Measurements from ENCODE around the gene PRDM7. TPM values are rescaled to one million over a fixed set of nuclear protein-coding genes. Genes with fewer than 3 reads are reported as not detected.
A peak's percentile ranks its signal among the peaks of the same experiment; 100 is the strongest.

PRDM7 gene
- total and polyA plus RNA-seq, 2 of the 4 experiments (the other 2 are of a cell fraction), result not detected

DNA sequence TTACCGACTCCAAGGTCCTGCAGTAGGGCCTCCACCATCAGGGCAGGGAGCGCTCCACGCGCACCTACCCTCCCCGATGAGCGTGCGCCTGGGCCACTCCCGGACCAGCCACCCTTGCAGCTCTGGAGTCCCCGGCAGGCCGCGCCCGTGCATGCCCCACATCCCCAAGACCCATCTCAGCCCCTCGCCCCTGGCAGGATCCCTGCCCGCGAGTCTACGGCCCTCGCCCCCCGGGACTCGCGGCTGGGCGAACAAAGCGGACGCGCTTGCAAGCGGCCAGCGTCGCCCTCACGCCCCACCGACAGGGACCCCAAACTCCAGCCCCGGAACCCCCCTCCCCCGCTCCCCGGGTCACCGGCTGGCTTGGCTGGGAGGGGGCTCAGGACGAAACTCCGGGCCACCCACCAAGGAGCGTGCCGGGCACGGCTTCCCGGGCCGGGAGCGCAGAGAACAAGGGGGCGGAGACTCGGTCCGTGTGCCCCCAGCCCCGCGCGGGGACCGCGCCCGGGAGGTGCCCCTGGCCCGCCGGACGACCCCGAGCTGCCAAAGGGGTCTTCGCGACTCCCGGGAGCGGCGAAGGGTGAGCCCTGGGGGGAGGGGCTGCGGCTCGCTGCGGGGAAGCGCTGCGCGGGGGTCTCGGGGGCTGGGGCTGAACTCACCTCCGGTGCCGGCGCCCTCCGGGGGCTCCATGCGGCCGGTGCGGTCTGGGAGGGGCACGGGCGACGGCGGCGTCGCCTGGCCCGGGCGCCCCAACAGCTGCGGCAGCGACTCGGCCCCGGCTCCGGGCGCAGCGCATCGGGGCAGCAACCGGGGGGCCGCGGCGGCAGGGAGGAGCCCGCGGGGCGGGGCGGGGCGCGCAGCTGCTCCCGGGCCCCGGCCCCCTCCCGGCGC is 58.2 kb downstream of the PRDM7 start, which contains the start of gene DBNDD1:
DBNDD1 (minus strand) TSS at position 805 of the 891 bp plus-strand sequence; CDS start at position 690, 115 bp downstream.
- Histone ChIP-seq H3K9me1 (ENCODE audit: insufficient read depth, low read length) (peaks cover 7% of the 10 kb centered on the region), H3K79me1 (ENCODE audit: low read depth in 1 of 2, low read length in 2 of 2) (peaks cover 8 to 20% of the 10 kb centered on the region in 2 experiments; a peak in 3 of 4 replicates), H2AK5ac (ENCODE audit: low read depth, low read length) (peak within 1 kb of the TSS; percentile 21; the same call in 1 of the 2 replicates), H2BK20ac (ENCODE audit: low read depth, low read length) (peak within 1 kb of the TSS; percentile 7; the same call in 1 of the 2 replicates), H3K4ac (ENCODE audit: low read depth, low read length) (peak within 1 kb of the TSS; percentile 66), H4K20me1 (ENCODE audit: insufficient read depth, low read length) (peaks cover 3% of the 10 kb centered on the region; the same call in 1 of the 2 replicates), H3K27me3 (ENCODE audit: control insufficient read depth, insufficient read depth, low read length) (no peaks in the 10 kb centered on the region), H3K36me3 (ENCODE audit: control insufficient read depth, insufficient read depth, low read length) (no peaks in the 10 kb centered on the region), H4K8ac (ENCODE audit: low read depth in 2 of 2, low read length in 2 of 2) (peak within 1 kb of the TSS; percentile 75 to 94), H3K27ac (ENCODE audit: insufficient read depth, low read length) (peak within 1 kb of the TSS; percentile 77), H3K4me2 (ENCODE audit: low read depth, low read length) (peak within 1 kb of the TSS; percentile 97), H3K4me3 (ENCODE audit: insufficient read depth, low read depth, low read length) (peak within 1 kb of the TSS; percentile 74), H3K9me3 (ENCODE audit: control insufficient read depth, insufficient read depth, low read length) (no peaks in the 10 kb centered on the region), H2BK15ac (ENCODE audit: low read depth, low read length) (peak within 1 kb of the TSS; percentile 54; the same call in 1 of the 3 replicates), H2BK5ac (ENCODE audit: low read depth, low read length, poor library complexity, severe bottlenecking) (peak within 1 kb of the TSS; percentile 78), H3K56ac (ENCODE audit: extremely low read depth, insufficient read depth, low read length) (peak within 1 kb of the TSS; percentile 52; the same call in 1 of the 2 replicates), H4K91ac (ENCODE audit: insufficient read depth, low read depth, low read length) (peak within 1 kb of the TSS; percentile 33), H2AK9ac (replicated peaks; ENCODE audit: low read depth, low read length, poor library complexity) (peak within 1 kb of the TSS; percentile 98), H3K23ac (ENCODE audit: low read depth, low read length) (peak within 1 kb of the TSS; percentile 2; the same call in 1 of the 2 replicates), H2BK120ac (ENCODE audit: low read depth, low read length) (peak within 1 kb of the TSS; percentile 31), H3K14ac (replicated peaks; ENCODE audit: low read depth, low read length) (peak within 1 kb of the TSS; percentile 34), H3K9ac (ENCODE audit: low read depth, low read length) (peak within 1 kb of the TSS; percentile 67), H4K5ac (ENCODE audit: low read depth, low read length) (peak within 1 kb of the TSS; percentile 51), H3K4me1 (ENCODE audit: control insufficient read depth, insufficient read depth, low read length) (peaks cover 10% of the 10 kb centered on the region), H3K18ac (ENCODE audit: low read depth, low read length) (peak within 1 kb of the TSS; percentile 65), H2AFZ (replicated peaks; ENCODE audit: low read length, poor library complexity) (peak within 1 kb of the TSS; percentile 97)
- DNase-seq (no peak), ATAC-seq (ENCODE audit: low read depth) (peak; percentile 7)
- POLR2A ChIA-PET (ENCODE audit: unreplicated experiment), result no interaction called here
- dilution Hi-C loops (cut with HindIII; ENCODE audit: low sequenced_read_pairs, unreplicated experiment), result no loop called here
- BruUV-seq (replicated peaks), result no TSS peak
- WGBS, 2 experiments (ENCODE audit: extremely low coverage in 2 of 2, insufficient read length in 1 of 2), result 0% methylated on average over 9 of the region's 103 CpGs; no CpG with 5 or more reads in 1 of the 2 experiments
- TF ChIP-seq MAZ (IDR thresholded peaks at IDR 0.05; ENCODE audit: borderline replicate concordance, low read depth, low read length) (0 out of 2 replicates have a peak, but pooled peaks have one; percentile 17), FOS (IDR thresholded peaks at IDR 0.05; ENCODE audit: low read depth, low read length) (no peak), RFX5 (IDR thresholded peaks at IDR 0.05; ENCODE audit: low read depth, low read length) (no peak)
- TF ChIP-seq, protein P1, sequence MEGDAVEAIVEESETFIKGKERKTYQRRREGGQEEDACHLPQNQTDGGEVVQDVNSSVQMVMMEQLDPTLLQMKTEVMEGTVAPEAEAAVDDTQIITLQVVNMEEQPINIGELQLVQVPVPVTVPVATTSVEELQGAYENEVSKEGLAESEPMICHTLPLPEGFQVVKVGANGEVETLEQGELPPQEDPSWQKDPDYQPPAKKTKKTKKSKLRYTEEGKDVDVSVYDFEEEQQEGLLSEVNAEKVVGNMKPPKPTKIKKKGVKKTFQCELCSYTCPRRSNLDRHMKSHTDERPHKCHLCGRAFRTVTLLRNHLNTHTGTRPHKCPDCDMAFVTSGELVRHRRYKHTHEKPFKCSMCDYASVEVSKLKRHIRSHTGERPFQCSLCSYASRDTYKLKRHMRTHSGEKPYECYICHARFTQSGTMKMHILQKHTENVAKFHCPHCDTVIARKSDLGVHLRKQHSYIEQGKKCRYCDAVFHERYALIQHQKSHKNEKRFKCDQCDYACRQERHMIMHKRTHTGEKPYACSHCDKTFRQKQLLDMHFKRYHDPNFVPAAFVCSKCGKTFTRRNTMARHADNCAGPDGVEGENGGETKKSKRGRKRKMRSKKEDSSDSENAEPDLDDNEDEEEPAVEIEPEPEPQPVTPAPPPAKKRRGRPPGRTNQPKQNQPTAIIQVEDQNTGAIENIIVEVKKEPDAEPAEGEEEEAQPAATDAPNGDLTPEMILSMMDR (conservative IDR thresholded peaks at IDR 0.05; ENCODE audit: low read depth, low read length), result no peak
- TF ChIP-seq, protein P2, sequence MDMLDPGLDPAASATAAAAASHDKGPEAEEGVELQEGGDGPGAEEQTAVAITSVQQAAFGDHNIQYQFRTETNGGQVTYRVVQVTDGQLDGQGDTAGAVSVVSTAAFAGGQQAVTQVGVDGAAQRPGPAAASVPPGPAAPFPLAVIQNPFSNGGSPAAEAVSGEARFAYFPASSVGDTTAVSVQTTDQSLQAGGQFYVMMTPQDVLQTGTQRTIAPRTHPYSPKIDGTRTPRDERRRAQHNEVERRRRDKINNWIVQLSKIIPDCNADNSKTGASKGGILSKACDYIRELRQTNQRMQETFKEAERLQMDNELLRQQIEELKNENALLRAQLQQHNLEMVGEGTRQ (IDR thresholded peaks at IDR 0.05; ENCODE audit: low read depth, low read length), result no peak
- CTCF ChIA-PET, result interaction anchor here (1.1 kb wide), 2 partner anchors 17 to 158 kb away, joined by 3 read pairs; no protein-coding TSS in a partner anchor
- intact Hi-C loops (cut with micrococcal nuclease), result no loop called here
- in situ Hi-C loops (cut with MboI; ENCODE audit: low sequenced_read_pairs), result no loop called here

Measured in IMR-90 (cell line).